ENCODE data around the gene MYOM3. TPM values are rescaled to one million over a fixed set of nuclear protein-coding genes. Genes with fewer than 3 reads are reported as not detected.

Gene MYOM3
- total RNA-seq, 1 donor from 2014 or later, result 0.29 TPM

GRCh38 chr1:24074196-24074595, 37.7 kb downstream of the MYOM3 start:
- Mint-ChIP-seq H3K27ac (no peak overlapping the region), H3K36me3 (no peaks in the 10 kb centered on the region), H3K27me3 (ENCODE audit: low read depth) (peaks cover 4% of the 10 kb centered on the region), H3K4me3 (no peak overlapping the region), H3K4me1 (peaks cover 8% of the 10 kb centered on the region), H3K9me3 (no peaks in the 10 kb centered on the region)
- TF ChIP-seq, protein P1, sequence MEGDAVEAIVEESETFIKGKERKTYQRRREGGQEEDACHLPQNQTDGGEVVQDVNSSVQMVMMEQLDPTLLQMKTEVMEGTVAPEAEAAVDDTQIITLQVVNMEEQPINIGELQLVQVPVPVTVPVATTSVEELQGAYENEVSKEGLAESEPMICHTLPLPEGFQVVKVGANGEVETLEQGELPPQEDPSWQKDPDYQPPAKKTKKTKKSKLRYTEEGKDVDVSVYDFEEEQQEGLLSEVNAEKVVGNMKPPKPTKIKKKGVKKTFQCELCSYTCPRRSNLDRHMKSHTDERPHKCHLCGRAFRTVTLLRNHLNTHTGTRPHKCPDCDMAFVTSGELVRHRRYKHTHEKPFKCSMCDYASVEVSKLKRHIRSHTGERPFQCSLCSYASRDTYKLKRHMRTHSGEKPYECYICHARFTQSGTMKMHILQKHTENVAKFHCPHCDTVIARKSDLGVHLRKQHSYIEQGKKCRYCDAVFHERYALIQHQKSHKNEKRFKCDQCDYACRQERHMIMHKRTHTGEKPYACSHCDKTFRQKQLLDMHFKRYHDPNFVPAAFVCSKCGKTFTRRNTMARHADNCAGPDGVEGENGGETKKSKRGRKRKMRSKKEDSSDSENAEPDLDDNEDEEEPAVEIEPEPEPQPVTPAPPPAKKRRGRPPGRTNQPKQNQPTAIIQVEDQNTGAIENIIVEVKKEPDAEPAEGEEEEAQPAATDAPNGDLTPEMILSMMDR (IDR thresholded peaks at IDR 0.05; ENCODE audit: unreplicated experiment), result no peak
- DNase-seq (ENCODE audit: low spot score in 2 of 2, unreplicated experiment in 2 of 2), result no peak

GRCh38 chr1:24071941-24072340, 40.0 kb downstream of the MYOM3 start:
- Mint-ChIP-seq H3K27ac (no peak overlapping the region), H3K36me3 (no peaks in the 10 kb centered on the region), H3K4me1 (peaks cover 4% of the 10 kb centered on the region), H3K4me3 (no peak overlapping the region), H3K27me3 (ENCODE audit: low read depth) (peaks cover 4% of the 10 kb centered on the region), H3K9me3 (no peaks in the 10 kb centered on the region)
- TF ChIP-seq, protein P1 (IDR thresholded peaks at IDR 0.05; ENCODE audit: unreplicated experiment), result no peak
- no peak for DNase-seq (ENCODE audit: low spot score in 2 of 2, unreplicated experiment in 2 of 2)

GRCh38 chr1:24070821-24071393, 41.0 kb downstream of the MYOM3 start:
- peaks cover 4% of the 10 kb centered on the region for H3K4me1 Mint-ChIP-seq
- H3K27ac Mint-ChIP-seq, result no peak overlapping the region
- peak; percentile 62 to 83 for DNase-seq (ENCODE audit: low spot score in 2 of 2, unreplicated experiment in 2 of 2)
- H3K9me3 Mint-ChIP-seq, result no peaks in the 10 kb centered on the region
- H3K36me3 Mint-ChIP-seq, result no peaks in the 10 kb centered on the region
- peaks cover 4% of the 10 kb centered on the region for H3K27me3 Mint-ChIP-seq (ENCODE audit: low read depth)
- TF ChIP-seq, protein P1 (IDR thresholded peaks at IDR 0.05; ENCODE audit: unreplicated experiment), result peak; percentile 95
- peak overlapping the region; percentile 36 for H3K4me3 Mint-ChIP-seq

DNA sequence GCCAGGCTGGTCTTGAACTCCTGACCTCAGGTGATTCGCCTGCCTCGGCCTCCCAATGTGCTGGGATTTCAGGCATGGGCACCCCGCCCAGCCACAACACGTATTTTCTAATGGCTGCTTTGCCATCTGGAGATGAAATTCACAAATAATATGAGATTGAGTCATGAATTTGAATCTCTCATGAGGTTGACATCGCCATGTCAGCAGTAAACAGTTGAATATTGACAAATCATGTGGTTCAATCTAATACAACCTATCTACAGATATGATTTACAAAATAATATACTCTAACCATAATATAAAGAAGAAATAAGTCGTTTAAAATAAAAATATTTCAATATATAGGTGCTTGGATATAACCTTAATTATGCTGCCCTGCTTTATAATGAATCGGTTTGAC, 42.1 kb downstream of the MYOM3 start:
- H3K4me3 Mint-ChIP-seq, result no peak overlapping the region
- peaks cover 4% of the 10 kb centered on the region for H3K27me3 Mint-ChIP-seq (ENCODE audit: low read depth)
- H3K4me1 Mint-ChIP-seq, result peaks cover 4% of the 10 kb centered on the region
- H3K36me3 Mint-ChIP-seq, result no peaks in the 10 kb centered on the region
- TF ChIP-seq, protein P1 (IDR thresholded peaks at IDR 0.05; ENCODE audit: unreplicated experiment), result no peak
- no peaks in the 10 kb centered on the region for H3K9me3 Mint-ChIP-seq
- no peak for DNase-seq (ENCODE audit: low spot score in 2 of 2, unreplicated experiment in 2 of 2)
- H3K27ac Mint-ChIP-seq, result no peak overlapping the region

- Mint-ChIP-seq H3K36me3 (no peaks in the 10 kb centered on the region), H3K27ac (no peak overlapping the region), H3K4me1 (peaks cover 4% of the 10 kb centered on the region), H3K4me3 (no peak overlapping the region), H3K27me3 (ENCODE audit: low read depth) (peaks cover 4% of the 10 kb centered on the region), H3K9me3 (no peaks in the 10 kb centered on the region)
- no peak for DNase-seq (ENCODE audit: low spot score in 2 of 2, unreplicated experiment in 2 of 2)
- TF ChIP-seq, protein P1 (IDR thresholded peaks at IDR 0.05; ENCODE audit: unreplicated experiment), result no peak
Measured at GRCh38 chr1:24067978-24068377, 44.0 kb downstream of the MYOM3 start.

- H3K27ac Mint-ChIP-seq, result no peak overlapping the region
- H3K4me3 Mint-ChIP-seq, result no peak overlapping the region
- H3K9me3 Mint-ChIP-seq, result peaks cover 10% of the 10 kb centered on the region
- no peaks in the 10 kb centered on the region for H3K36me3 Mint-ChIP-seq
- DNase-seq (ENCODE audit: low spot score in 2 of 2, unreplicated experiment in 2 of 2), result no peak
- H3K27me3 Mint-ChIP-seq (ENCODE audit: low read depth), result no peaks in the 10 kb centered on the region
- H3K4me1 Mint-ChIP-seq, result no peaks in the 10 kb centered on the region
- TF ChIP-seq, protein P1 (IDR thresholded peaks at IDR 0.05; ENCODE audit: unreplicated experiment), result no peak
Measured at GRCh38 chr1:24065304-24065703, 46.6 kb downstream of the MYOM3 start.

Measured in mesothelial cell of epicardium (in vitro differentiated cells).